UCSD-AML1 (cell line): ENCODE data around the gene TFAP2A.

Experiments used
- DNase-seq: peaks from one replicate; lab custom pipeline; 2025; ENCODE audit not compliant: unreplicated experiment; lab: John Stamatoyannopoulos, UW

The TFAP2A gene

DNA sequence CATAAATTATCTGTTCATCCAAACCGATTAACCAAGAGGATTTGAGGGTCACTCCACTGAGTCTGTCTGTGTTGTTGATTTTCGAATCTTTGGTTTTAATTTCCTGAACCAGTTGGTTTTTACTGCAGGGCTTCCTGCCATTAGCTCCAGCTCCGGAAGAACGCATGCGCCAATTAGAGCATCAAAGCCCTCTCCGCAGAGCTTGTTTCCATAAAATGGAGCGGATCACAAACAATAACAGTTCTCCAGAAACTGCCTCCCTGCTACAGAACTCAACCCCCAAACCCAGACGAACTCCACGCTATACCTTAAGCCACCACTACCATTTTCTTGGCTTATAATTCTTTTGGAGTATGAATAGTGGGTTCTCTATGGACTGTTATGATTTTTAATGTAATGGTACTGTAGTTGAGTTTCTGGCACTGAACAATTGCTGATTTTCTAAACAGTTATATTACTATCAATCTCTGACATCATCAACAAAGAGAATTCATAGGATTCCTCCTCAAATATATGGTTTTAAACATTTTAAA, 13.8 kb downstream of the TFAP2A start:
- DNase-seq: no peak

DNA sequence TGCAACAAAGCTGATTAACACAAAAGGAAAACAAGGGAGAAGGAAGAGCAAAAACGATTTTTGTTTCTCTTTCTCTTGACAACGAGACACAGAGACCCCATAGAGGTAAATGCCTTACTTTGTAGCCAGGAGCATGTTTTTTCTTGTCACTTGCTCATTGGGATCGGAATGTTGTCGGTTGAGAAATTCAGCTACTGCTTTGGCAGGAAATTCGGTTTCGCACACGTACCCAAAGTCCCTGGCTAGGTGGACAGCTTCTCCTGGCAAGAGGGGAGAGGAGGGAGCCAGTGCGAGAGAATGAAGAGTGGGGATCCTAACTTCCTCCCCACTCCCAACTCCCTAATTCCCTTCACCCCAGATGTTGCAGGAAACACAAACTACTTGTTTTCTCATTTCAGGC, 14.5 kb downstream of the TFAP2A start:
- no peak for DNase-seq

DNA sequence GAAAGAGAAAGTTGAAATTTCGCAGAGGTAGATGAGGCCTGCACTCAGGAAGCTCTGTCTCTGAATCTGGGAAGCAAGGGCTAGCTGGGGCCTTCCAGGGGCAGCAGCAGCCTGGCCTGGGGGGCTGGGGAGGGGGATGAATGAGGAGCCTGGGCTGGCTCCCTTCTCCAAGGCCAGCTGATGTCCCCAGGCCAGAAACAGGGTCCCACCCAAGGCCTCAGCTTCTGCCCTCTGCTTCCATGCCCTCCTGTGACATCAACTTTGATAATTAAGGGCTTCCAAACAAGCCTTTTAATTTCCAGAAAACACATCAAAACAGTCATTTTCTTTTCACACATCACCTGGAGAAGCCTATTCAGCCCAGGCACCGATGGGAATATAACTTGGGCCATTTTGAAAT, 15.4 kb downstream of the TFAP2A start:
- no peak for DNase-seq

DNA sequence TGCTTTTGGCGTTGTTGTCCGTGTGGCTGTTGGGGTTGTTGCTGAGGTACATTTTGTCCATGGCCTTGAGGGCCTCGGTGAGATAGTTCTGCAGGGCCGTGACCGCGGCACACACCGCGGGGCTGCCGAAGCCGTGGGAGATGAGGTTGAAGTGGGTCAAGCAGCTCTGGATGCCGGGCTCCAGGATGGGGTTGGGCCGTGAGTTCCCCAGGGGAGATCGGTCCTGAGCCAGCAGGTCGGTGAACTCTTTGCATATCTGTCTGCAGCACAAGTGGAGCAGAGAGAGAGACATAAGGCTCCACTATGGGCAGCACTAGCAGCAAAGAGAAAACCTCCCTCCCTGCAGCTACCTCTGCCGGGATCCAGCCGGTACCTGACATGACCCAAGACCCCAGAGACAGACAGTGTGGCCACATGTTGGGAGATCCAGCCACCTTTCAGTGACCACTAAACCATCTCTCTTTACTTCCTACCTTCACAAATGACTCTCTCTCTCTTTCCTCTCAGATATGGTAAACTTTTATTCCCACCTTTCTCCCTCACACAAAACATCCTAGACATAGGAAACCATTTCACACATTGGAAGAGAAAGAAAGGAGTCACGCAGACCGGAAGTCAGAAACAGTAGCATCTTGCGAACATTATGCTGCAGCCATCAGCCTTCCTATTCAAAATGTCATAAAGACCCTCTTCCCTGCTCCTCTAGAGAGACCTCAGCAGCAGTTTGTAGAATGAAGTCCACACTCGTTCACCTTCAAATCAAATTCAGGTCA, 16.2 kb downstream of the TFAP2A start:
- DNase-seq: no peak

DNA sequence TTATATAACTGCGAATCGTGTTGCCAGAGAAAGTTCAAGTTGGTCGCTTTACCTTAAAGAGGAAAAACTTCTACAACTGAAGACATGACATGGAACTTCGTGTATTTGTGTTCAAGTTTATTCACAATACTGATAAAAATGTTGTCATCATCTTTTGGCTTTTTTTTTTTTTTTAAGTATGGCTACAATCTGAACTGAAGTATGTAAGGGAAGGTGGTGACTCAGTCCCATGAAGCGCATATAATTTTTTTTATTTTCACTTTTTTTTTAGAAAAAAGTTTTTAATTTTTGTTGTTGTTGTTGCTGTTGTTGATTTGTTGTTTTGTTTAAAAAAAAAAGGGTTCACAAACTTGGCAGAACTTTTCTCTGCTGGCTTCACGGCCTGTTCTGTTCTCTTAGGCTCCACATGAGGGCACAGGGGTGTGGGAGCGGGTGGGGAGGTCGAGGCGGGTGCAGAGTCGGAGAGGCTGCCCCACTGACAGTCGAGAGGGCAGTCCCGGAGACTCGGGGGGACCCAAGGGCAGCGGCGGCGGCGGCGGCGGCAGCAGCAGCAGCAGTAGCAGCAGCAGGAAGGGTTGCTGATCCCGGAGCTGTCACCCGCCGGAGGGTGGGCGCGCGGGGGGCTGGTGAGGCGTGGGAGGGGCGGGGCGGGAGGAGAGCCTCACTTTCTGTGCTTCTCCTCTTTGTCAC, 17.0 kb downstream of the TFAP2A start:
- no peak for DNase-seq

DNA sequence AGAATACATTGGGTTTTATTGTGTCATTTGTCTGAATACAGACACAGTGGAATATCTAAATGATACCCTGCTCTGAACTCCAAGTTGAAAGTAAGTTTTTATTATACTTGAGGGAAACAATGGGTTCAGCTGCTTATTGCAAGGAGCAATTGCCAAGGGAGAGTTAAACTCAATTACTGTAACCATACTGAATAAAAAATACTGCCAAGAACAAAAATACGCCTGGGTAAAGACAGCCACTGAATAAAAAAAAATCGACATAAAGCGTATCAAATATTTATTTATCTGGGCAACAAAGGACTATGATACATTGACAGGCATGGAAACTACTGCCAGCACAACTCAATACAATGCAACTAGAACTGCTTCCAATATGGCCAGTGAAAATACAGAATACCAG, 18.1 kb downstream of the TFAP2A start:
- no peak for DNase-seq

DNA sequence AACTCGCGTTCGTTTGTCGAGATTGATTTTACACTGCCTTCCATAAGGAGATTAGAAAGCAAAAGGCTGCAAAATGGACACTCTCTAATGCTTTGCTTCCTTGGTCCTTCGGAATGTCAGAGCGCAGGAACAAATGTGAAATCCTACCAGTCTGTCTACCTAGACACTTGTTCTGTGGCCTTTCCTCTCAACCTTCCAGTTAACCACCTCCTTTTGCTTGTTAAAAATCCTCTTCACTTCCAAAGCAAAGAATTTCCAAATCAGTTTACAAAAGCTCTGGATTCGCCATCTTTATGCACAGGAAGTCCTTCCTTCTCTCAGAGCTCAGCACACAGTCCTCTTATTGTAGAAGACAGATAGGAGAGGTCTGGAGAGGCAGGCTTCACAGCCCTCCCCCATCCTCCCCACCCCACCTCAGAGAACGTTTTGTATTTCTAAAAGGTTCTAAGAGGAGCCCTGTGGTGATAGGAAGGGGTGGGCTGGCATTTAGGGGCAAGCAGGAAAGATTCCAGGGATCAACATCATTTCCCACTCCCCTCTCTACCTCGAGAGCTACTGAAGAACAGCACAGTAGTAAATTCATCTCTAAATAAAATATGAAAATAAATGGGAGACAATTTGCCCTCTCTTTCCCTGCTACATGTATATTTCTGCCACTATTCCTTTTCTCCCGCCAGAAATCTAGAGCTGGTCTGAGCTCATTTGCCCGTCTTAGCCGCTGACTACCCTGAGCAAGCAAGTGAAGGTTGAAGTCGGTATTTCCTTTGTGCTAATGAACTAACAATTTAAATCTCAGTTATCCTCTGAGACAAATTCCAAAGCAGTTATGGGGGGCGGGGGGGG, 18.9 kb downstream of the TFAP2A start:
- DNase-seq: no peak

DNA sequence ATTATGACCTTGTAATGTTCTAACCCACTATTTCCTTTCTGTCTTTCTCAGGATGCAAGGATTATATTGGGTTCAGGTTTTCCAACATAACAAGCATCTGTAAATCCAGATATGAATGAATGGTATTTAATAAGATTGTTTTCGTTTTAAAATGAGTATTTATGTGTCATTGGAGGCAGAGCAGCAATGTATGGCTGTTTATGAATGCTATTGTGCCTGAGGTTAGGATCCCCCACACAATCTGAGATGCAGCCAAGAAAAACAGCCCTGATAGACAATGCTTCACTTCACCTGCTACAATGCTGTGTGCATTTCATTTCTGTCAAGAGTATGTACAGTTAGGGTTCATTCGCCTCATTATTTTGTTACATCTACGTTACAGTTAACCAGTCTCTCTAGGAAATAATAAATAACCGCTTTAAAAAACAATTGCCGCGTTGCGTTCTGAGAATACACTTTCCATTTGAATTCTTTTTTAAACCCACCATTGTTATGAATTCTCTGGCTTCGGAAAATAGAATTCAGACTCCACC, 19.6 kb downstream of the TFAP2A start:
- DNase-seq: no peak

DNA sequence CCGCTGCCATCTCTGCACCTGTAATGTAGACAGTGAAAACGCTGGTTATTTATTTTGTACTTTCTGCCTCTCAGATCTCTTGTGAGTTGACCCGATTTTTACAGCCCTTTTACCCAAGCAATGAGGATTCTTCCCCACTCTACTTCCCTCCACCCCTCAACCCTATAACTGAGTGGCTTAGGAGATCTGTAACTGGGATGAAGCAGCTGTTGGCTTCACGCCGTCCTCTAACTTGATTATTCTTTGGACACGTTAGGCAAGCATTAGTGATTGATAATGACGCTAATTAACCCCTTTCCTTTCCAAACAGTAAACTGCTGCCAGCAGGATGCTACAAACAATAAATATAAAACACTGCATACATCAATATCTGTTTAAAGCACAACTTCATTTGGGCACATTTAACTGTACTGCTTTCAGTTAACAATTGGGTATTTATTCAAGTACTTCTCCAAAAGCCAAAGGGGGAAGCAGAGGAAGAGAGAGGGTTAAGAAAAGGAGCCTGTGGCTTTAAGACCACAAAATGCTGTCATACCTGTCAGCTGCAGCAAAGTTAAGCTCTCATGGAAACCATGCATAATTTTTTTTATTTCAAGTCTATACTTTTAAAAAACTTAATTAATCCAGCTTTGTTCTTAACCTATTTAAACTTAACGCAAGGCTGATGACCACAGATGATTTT, 21.2 kb downstream of the TFAP2A start:
- no peak for DNase-seq

DNA sequence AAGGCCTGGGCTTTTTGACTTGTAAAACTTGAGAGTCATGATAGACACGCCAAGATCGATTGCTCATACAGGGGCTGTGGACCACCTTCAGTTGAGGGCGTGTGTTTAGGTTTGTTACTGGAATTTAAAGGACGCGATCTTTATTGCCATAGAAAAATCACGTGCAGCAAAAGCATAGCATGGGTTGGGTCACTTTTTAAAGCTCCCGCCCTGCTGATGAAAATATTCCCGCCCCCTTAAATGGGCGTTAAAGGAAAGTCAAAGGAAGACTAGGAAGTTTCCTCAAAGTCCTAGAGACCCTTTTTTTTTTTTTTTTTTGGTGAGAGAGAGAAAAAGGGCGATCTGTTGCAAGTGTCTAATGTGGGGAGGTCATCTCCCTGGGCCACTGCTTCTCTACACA, 23.1 kb downstream of the TFAP2A start:
- no peak for DNase-seq

DNA sequence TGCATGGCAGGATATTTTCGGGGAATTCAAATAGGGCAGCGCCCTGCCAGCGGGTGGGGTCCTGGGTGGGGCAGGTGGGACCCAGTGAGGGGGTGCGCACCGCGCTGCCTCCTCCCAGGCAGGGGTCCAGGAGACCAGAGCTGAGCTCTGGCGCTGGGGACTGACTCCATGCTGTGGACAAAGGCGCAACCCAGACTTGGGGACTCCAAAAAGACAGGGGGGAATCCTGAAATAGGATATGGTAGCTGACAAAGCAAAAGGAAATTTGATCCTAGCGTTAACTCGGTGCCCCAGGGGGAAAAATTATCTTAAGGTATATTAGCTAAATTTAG, 23.6 kb downstream of the TFAP2A start:
- no peak for DNase-seq

DNA sequence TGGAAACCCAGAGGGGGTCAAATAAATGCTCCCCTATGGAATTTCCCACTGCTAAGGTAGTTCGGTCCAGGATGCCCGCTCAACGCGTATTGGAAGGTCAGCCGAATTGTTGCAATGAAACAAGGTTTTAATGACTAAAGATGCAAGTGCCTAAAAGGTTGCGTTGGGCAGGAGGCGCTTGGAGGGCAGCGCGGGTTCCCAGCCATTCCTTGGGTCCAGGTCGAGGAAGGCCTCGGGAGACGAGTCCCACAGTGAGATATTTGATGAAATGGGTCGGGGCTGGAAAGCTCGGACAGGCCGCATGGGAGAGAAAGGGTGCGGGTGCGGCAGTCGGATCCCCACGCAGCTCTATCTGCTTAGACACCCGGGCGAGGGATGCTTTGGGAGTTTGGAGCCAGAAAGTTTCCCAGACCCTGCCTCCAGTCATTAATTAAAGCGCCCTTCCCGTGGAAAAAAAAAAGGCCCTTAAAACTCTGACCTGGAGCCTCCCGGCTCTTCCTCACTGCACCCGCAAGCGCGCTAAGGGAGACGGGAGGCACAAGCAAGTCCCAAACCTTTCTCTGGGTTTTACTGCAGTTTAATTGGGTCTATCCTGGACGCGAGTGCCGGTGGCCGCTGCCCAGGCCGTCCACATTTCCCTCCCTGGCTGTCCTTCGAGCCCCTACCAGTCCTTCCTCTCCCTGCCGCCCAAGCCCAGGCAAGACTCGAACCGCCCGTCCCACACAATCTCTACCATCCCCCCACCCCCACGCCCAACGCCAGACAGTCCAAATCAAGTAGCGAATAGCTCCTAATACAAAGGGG, 24.2 kb downstream of the TFAP2A start:
- DNase-seq: no peak

DNA sequence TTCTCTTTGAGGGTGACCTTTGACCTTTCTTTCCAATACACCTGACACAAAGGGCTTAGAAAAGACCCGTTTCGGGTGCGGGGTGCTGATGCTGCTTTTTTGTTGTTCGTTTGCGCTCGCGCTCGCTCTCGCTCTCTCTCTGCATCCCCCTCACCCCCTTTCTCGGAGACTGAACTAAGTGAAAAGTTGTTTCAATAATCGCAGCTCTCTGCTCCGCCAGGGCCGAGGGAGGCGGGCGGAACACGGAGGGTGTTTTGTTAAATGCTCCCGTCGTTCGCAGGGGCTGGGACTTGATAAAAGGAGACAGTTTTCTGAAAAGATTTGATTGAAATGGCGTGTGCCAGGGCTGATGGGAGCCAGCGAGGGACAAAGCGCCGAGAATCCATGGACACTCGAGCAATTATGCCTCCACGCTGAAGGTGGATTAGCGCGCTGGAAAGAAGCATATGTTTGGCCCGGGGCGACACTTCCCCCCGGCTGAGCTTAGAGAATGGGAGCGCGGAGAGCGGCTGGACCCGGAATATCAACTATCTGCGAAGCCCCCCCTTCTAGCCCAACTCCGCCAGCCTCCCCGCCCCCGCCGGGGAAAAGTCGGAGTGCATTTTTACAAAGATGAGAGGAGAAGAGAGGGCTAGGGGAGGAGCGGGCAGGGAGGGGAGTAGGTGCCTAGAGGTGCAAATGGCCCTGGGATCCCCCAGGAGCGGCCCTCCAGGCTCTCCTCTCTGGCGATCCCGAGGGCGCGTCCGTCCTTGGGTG, 25.0 kb downstream of the TFAP2A start:
- no peak for DNase-seq

DNA sequence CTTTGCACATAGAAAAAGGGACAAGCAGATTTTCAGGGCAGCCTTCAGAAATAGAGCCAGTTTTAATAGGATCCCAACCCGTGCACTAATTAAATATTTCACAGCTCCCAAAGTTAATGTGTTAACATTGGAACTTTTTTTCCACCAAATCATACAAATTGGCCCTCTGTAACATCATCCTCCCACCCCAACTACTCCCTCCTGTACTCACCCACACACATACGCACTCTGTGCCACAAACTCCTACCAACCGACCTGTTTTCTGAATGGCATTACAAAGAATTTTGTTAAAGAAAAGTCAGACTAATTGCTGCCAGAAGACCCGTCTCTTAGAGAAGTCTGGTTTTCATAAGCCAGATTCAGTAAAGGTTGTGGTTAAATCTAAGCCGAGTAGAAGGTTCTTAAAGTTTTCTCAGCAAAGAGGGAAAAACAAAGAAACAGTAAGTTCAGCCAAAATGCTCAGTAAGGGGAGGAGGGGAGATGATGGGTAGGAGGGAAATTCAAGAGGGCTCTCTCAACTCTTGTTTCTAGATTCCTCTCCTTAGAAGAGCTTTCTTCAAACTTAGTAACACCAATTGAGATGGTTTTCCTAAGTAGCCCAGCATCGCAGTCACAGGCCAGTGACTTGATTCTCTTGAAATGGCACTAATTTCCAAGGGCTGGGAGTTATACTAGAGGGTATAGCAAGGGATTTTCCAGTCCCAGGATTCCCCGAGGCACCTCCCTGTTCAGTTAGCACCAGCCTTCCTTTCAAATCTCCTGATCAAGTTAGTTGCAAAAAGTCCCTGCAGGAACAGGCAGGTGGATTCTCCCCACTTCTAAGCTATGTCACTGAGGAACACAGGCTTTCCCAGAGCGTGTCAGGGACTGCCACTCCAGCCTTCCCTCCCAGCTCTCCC, 27.9 kb downstream of the TFAP2A start:
- DNase-seq: no peak

DNA sequence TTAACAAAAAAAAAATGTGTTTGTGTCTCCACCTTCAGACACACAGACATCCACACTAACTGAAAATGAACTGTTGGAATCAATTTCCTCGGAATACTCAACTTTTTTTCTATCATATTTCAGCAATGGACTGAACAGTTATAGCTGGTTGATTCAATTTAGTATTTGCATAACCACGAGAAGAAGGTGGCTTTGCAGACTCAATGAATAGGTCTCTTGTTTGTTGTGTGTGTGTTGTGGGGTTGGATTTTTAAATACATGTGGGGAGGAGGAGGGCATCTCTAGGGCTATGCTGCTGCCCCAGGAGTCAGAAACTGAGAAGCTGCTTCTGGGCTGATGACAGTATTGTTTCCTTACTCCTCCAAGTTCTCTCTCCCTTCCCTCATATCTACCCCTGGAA, 28.7 kb downstream of the TFAP2A start:
- no peak for DNase-seq

DNA sequence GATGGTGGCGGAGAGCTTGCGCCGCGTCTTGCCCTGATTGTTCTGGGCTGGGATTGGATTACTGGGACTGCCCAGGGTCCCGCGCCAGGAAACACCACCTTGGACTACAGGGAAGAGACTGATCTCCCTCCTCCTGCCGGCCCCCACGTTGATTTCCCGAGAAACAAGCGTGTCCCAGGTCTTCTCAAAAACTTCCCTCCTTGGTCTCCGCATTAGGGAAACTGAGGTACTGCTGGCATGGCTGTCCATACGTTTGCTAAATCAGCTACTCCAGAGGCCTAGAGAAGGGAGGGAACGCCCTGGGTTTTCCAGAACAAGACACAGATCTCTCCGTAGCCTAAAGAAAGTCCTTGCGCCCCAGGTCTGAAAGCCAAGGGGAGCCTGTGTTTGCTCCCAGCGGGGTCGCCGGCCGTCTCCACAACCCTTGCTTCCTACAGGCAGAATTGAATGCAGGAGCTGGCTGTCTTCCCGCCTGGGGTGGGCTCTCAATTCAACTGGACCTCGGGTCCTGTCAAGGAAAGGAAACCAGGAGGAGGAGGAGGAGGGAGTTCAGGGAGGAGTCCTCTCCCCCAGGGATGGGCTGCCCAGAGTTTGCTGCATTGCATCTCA, 29.2 kb downstream of the TFAP2A start:
- DNase-seq: no peak

DNA sequence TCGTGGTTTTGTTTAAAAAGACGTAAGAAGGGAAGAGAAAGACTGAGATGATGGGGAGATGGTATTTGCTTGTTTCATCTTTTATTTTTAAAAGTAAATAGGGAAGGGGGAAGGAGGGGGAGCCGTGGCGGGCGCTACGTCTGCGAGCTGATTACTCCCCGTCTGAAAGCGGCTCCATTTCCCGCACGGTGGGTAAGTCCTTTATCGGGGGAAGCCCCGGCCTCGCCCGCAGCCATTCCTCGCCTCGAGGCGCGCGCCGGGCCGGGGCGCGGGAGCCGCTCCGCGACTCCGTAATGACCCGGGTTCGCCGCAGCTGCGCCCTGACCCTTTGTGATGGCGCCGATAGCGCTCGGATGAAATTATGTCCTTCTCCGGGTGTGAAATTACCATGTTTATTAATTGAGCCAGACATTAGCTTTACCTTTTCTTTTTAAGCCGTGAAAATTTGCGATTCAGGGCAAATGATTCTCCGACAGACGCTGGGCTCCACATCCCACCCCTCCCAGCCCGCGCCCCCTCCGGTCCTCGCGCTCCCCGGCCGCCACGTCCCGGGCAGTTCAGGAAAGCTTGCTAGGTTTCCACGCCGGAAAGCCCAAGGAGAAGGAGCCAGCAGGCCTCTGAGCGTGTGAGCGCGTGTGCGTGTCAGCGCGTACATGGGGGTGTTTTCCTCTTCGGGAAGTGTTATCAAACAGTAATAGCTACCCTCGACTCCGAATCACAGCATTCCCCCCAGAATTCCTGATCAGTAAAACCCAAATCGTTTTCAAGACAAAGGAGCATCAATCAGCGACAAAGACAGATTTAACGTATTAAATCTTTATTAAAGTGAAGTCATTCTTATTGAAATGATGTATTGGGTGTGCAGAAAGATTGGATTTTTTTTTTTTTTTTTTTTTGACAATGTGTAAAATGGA, 30.0 kb downstream of the TFAP2A start:
- no peak for DNase-seq
